DMS 273 (cell line): ENCODE data around the gene RPF1.
A peak's percentile ranks its signal among the peaks of the same experiment; 100 is the strongest.
"Not testable (repeated sequence)": the region's sequence is repeated elsewhere in the genome, so short reads cannot be mapped to it uniquely, and the experiment has no call there.

Experiments used
- DNase-seq: peaks from one replicate; lab custom pipeline; 2025; ENCODE audit not compliant: unreplicated experiment; lab: John Stamatoyannopoulos, UW

The RPF1 gene, protein sequence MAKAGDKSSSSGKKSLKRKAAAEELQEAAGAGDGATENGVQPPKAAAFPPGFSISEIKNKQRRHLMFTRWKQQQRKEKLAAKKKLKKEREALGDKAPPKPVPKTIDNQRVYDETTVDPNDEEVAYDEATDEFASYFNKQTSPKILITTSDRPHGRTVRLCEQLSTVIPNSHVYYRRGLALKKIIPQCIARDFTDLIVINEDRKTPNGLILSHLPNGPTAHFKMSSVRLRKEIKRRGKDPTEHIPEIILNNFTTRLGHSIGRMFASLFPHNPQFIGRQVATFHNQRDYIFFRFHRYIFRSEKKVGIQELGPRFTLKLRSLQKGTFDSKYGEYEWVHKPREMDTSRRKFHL

GRCh38 chr1:84478876-84479868 lies at the start of gene RPF1:
Gene RPF1, plus strand, starts transcription at chr1:84479266. Its CDS starts 16 bp downstream, at chr1:84479282.
- peak; percentile 92 for DNase-seq

GRCh38 chr1:84430546-84430945 lies 48.5 kb upstream of the RPF1 start:
- DNase-seq = no peak

GRCh38 chr1:84433258-84434080 lies 45.6 kb upstream of the RPF1 start:
- peak; percentile 74 for DNase-seq

DNA sequence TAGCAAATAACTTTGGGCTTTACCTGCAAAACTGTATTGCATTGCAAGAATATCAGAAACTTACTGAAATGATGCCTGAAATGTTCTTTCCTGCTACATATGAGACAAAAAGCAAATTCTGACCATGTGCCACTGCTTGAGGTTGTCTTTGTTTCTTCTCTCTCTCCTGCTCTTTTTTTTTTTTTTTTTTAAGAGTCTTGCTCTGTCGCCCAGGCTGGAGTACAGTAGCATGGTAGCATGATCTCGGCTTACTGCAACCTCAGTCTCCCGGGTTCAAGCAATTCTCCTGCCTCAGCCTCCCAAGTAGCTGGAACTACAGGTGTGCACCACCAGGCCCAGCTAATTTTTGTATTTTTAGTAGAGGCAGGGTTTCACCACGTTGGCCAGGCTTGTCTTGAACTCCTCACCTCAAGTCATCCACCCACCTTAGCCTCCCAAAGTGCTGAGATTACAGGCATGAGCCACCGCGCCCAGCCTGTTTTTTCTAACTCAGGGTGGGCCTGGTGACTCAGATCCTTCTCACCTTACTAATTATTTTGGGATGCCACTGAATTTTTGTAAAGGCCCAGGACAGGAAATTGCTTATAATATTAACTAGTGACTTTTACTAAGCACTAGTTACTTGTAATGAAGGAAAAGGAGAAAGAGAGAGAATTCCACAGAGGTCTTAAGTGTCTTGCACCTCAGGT lies 44.8 kb upstream of the RPF1 start:
- DNase-seq = no peak

- DNase-seq = no peak
Observed at GRCh38 chr1:84434801-84435549, 44.1 kb upstream of the RPF1 start.

DNA sequence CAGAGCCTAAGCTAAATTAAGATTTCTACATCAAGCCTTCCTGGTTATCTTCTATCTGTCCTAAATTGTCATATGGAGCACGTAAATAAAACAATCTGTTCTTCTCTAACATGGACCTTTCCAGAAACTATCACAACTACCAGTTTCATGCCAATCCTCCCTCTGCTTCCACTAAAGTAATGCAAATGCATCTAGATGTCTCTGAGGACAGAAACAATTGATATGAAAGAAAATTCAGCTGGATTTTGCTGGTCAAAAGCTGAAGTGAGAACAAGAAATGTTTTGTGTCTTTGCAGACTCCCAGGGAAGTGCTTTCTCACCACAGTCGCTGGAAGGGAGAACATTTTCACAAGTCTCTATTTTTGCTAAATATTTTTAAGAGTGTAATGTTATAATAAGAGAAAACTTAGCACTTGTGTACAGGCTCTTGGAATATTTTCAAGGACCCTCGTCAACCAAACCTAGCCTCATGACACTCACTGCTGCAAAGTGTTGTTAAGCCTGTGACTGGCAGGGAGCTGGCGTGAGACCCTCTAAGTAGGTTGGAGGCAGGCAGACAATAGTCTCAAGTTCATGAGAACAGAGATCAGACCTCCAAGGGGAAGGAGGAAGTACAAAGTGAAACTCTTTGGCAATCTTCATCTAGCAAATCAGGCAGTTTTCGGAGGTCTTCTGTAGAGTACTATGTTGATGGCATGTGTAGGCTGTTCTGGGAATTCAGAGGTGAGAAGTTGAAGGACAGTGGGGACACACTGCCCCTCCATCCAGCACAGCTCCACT lies 42.0 kb upstream of the RPF1 start:
- DNase-seq = no peak

DNA sequence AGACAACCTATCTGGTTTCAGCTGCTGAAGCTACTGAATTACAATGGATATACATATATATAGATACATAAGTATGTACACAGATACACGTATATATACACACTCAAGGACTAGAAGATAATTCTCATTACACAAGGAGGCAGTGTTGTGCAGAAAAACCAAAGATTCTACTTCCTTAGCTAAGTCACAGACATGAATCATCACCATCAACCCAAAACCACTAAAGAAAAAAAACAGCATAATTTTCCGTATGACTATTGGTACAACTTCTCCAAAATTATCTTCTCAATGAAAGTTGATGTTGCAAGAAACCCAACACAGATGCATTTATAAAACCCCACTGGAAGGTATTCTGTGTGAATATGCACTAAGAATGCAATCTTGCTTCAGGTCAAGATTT lies 36.8 kb upstream of the RPF1 start:
- peak; percentile 72 for DNase-seq

DNA sequence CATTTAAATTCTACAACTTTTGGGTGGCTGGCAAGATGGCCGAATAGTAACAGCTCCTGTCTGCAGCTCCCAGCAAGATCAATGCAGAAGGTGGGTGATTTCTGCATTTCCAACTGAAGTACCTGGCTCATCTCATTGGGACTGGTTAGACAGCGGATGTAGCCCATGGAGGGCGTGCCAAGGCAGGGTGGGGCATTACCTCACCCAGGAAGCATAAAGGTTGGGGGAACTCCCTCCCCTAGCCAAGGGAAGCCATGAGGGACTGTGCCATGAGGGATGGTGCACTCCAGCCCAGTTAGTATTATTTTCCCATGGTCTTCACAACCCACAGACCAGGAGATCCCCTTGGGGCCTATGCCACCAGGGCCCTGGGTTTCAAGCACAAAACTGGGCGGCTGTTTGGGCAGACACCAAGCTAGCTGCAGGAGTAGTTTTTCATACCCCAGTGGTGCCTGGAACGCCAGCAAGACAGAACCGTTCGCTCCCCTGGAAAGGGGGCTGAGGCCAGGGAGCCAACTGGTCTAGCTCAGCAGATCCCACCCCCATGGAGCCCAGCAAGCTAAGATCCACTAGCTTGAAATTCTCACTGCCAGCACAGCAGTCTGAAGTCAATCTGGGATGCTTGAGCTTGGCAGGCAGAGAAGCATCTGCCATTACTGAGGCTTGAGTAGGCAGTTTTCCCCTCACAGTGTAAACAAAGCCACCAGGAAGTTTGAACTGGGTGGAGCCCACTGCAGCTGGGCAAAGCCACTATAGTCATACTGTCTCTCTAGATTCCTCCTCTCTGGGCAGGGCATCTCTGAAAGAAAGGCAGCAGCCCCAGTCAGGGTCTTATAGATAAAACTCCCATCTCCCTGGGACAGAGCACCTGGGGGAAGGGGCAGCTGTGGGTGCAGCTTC lies 36.1 kb upstream of the RPF1 start:
- DNase-seq = not testable (repeated sequence)

DNA sequence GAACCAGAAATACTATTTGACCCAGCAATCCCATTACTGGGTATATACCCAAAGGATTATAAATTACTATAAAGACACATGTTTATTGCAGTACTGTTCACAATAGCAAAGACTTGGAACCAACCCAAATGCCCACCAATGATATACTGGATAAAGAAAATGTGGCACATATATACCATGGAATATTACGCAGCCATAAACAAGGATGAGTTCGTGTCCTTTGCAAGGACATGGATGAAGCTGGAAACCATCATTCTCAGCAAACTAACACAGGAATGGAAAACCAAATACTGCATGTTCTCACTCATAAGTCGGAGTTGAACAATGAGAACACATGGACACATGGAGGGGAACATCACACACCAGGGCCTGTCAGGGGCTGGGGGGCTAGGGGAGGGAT lies 30.4 kb upstream of the RPF1 start:
- not testable (repeated sequence) for DNase-seq

GRCh38 chr1:84450910-84451309 lies 28.2 kb upstream of the RPF1 start:
- DNase-seq = no peak

DNA sequence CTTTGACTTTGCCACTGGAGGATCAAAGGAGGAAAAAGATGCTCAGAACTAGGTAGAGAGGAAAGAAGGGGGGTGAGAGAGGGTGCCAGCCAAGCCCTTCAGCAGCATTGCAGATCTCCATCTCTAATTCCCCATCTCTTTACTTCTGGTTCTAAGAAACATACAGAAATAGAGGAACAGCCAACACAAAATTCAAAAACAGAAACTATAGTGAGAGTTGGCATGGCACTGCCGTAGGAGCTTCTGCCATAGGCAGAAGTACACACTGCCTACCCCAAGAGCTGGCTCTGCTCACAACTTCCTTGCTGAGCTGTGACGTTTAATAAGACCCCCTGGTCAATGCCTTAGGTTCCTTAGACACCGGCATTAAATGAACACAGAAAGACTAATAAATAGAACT lies 26.6 kb upstream of the RPF1 start:
- DNase-seq = no peak

DNA sequence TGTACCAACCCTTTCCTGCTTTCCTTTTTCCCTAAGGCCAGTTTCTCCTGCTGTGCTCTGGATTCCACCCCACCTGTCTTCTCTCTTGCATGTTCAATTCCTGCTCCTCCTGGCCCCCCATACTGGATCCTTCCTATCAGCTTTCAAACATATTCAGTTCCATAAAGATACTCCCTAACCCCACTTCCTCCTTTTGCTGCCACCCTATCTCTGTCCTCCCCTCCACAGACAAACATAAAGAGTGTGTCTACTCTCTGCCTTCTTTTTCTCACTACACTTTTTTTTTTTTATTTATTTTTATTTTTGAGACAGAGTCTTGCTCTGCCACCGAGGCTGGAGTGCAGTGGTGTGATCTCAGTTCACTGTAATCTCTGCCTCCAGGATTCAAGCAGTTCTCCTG lies 16.9 kb upstream of the RPF1 start:
- DNase-seq = no peak

- DNase-seq = no peak
Observed at GRCh38 chr1:84467298-84467697, 11.8 kb upstream of the RPF1 start.

GRCh38 chr1:84476225-84476624 lies 2.8 kb upstream of the RPF1 start:
- DNase-seq = no peak

GRCh38 chr1:84479998-84480397 lies 932 bp downstream of the RPF1 start:
- DNase-seq = peak; percentile 26

DNA sequence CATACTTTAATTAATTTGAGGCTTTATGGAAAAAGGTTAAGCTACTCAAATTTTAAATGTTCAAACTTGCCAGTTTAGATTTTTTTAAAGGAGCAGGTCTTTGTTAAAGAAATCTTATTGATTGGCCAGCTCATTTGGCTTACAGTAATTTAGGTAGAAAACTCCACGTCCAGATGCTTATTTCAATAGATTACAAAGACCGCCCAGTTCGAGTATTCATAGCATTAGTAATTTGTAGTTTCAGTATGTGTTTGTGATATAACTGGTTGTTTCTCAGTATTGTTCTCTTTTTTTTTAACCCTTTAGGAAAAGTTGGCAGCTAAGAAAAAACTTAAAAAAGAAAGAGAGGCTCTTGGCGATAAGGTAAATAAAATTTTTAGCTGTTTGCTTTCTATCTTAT lies 1.6 kb downstream of the RPF1 start:
- DNase-seq = no peak

- no peak for DNase-seq
Observed at GRCh38 chr1:84481317-84481716, 2.3 kb downstream of the RPF1 start.

- DNase-seq = no peak
Observed at GRCh38 chr1:84488107-84488506, 9.0 kb downstream of the RPF1 start.
